NCI-H2029 (cell line): ENCODE measurements around the gene RNF220.

Source experiments
- DNase-seq: peaks from one replicate; lab custom pipeline; 2025; lab: John Stamatoyannopoulos, UW

The RNF220 gene

DNA sequence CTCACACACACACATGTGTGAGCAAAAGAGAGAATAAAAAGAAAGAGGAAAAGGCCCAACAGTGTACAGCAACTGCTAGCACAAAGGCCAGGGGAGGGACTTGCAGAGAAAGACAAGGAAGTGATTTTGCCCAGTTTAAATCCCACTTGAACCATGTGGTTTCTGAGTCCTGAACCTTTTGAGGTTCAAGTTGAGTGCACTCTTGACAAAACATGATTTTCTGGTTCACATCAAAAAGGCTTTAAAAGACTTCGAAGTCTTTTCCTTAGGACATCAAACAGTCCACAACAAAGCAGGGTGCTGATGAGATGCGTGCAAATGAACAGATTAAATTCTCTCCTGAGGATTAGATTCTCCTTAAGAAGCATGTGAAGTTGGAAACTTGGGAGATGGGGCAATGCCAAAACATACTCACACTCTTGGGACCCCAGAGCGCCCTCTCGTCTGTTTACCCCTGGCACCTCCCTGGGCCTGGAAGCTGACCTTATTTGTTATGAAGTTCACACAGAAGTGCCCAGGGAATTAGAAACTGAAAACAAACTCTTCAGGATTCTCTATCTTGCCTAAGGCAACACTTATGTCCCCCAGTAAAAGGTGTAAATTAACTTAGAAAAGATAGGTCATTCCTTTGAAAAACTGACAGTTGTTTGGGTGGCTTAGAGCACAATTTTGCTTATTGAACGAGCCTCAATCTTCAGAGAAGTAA, 31.5 kb downstream of the RNF220 start:
- peak; percentile 70 for DNase-seq

DNA sequence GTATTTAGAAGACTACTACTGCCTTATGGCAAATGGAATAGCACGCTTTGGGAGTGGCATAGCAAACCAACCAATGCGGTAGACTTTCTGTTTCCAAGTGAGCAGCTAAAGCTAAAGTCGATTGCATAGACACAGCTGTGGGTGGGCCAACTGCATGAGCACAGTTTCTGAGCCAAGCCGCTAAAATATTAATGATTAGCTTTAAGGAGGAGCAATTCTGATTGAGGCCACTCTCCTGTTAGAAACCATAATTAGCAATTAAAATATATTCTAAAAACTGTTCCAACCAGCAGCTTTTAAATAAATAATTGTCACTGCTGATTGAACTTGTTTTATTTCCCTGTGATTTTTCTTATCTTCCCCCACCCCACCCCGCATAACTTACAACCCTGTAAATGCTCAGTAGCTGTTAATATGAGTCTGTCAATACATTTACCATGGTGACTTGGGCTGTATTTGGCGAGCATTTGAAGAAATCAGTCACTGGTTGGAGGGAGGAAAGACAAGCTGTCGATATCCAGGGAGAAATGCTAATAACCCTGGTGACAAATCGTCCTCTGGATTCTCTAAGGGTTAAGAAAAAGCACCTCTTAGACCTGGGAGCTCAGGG, 32.2 kb downstream of the RNF220 start:
- no peak for DNase-seq

DNA sequence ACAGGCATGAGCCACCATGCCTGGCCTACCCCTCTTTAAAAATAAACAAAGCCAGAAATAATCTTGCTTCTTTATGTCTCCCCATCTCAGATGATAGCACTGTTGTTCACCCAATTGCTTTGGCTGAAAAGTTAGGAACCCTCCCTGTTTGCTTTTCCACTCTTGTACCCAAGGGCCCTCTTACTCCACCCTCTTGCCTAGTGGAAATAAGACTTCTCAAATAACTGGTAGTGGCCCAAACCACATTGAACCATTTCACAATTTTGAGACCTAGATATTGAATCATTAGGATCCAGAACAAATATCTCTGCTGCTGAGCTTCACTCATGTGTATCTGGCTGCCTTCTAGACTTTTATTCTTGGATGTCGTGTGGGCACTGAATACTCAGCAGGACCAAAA, 37.7 kb downstream of the RNF220 start:
- DNase-seq, result no peak

DNA sequence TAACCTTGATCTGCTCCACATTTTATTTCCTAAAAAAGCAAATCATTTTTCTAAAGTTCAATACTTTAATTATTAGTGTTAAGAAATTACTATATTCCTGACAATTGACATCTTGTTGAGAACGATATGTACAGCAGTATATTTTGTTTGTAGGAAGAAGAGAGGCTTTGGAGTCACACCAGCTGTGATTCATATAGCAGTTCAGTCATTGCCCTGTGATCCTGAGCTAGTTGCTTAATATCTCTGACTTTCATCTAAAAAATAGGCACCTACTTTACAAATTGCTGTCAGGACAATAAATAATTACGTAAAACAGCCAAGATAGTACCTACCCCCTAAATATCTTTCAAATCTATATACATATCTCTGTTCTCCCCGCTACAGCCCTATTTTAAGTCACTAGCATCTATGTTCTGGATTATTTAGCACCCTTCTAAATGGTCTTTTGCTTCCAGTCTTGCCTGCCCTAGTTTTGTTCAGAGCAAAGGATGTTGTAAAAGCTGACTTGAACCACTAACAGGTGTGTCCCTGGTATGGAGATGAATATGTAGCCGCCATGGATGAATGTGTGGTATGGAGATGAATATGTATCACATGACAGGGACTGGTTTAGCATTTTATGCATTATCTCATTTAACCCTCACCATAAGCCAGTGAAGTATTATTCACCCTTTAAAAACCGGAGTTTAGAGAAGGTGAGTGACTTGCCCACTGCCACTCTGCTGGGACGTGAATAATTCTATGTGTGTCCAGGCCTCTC, 42.2 kb downstream of the RNF220 start:
- DNase-seq, result no peak

DNA sequence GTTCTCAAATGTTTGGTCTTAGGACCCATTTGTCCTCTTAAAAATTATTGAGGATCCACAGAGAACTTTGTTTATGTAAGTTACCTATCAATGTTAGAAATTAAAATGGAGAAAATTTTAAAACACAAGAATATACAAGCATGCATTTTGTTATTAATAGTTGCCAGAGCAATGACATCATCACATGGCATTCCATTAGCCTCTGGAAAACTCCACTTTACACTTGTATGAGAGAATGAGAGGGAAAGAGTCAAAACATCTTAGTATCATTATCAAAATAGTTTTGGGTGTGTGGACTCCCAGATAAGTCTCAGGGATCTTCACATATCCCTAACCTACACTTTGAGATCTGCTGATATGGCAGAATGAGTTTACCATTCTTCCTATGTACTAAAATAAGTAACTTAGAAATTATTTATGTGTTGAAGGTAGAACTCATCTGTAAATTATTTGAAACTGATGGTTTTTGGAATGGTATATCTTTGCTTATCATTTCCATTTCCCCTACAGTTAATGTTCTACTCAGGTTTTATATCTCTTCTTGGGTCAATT, 48.8 kb downstream of the RNF220 start:
- DNase-seq, result no peak

DNA sequence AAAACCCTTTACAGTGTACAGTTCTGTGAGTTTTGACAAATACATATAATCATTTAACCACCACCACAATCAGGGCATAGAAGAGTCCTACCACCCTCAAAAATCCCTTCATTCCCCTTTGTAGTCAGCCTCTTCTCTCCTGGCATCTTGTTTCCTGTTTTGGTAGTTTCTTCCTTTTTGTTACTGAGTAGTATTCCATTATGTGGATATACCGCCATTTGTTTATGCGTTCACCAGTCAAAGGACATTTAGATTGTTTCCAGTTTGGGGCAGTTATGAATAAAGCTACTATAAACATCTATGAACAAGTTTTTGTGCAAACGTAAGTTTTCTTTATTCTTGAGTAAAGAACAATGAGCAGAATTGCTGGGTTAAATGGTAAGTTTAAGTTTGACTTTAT, 49.6 kb downstream of the RNF220 start:
- no peak for DNase-seq

DNA sequence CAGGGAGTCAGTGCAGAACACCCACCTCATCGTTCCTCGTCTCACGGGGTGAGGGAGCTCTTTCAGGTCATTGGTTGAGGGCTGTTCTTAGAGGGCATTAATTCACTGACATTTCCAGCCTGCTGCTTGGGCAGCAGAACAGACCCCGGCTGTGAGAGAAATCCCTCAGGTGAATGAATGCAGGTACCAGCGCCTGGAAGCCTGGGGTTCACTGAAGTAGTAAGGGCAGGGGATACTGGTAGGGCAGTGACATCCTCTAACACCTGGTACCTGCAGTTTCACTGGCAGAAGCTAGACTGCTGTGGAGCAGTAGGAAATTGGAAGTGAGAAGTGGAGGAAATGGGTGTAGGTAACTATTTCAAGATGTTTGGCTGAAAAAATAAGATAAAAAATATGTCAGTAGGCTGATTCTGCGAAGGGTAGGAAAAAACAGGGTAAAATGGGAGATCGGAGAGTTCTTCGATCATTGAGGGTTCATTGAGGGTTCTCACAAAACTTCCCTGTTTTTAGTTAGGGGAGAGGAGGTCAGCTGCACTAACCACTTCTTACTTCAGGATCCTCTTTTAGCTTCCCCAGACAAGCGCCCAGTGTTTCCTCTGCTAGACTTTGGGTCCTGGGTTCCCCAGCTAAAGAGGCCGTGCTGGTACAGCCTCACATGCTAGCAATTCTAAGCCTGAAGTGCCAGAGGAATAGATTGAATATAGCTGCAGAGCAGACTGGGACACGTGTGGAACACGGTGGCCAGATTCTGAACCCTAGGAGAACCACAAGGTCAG, 55.2 kb downstream of the RNF220 start:
- no peak for DNase-seq

DNA sequence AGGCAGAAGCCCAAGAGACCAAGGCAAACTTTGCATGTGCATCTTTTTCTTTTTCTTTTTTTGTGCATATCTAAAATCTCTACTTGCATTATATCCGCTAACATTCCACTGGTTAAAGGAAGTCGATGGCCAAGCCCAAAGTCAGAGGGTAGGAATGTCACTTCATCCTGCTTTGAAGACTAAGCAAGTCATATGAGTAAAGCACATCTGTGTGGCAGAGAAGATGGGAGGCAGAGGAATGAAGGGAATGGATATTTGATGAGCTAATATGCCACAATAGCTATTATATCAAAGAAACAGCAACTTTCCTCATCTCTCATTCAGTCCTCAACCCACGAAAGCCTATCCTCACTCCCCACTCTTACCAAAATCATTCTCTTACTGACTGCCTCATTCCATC, 59.3 kb downstream of the RNF220 start:
- no peak for DNase-seq

DNA sequence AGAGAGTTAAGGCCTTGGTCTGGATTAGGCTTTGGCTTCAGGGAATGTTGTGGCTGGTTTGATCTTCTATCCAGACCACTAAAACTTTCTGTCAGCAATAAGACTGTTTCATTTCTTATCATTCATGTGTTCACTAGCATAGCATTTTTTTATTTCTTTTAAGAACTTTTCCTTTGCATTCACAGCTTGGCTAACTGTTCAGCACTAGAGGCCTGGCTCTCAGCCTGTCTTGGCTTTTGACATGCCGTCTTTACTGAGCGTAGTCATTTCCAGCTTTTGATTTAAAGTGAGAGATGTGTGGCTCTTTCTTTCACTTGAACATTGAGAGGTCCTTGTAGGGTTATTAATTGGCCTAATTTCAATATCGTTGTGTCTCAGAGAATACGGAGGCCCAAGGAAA, 62.5 kb downstream of the RNF220 start:
- no peak for DNase-seq

DNA sequence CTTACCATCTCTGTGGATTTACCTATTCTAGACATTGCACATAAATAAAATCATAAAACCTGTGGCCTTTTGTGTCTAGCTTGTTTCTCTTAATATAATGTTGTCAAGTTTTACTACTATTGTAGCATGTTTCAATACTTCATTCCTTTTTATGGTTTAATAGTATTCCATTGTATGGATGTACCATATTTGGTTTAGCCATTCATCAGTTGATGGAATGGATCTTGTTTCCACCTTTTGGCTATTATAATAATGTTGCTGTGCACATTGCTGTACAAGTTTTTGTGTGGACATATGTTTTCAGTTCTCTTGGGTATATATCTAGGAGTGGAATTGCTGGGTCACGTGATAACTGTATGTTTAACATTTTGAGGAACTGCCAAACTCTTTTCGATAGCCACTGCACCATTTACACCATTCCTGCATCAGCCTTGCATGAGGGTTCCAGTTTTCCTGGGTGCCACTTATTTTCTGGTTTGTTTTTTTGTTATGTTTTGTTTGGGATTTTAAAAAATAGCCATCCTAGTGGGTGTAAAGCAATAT, 66.9 kb downstream of the RNF220 start:
- DNase-seq, result no peak

DNA sequence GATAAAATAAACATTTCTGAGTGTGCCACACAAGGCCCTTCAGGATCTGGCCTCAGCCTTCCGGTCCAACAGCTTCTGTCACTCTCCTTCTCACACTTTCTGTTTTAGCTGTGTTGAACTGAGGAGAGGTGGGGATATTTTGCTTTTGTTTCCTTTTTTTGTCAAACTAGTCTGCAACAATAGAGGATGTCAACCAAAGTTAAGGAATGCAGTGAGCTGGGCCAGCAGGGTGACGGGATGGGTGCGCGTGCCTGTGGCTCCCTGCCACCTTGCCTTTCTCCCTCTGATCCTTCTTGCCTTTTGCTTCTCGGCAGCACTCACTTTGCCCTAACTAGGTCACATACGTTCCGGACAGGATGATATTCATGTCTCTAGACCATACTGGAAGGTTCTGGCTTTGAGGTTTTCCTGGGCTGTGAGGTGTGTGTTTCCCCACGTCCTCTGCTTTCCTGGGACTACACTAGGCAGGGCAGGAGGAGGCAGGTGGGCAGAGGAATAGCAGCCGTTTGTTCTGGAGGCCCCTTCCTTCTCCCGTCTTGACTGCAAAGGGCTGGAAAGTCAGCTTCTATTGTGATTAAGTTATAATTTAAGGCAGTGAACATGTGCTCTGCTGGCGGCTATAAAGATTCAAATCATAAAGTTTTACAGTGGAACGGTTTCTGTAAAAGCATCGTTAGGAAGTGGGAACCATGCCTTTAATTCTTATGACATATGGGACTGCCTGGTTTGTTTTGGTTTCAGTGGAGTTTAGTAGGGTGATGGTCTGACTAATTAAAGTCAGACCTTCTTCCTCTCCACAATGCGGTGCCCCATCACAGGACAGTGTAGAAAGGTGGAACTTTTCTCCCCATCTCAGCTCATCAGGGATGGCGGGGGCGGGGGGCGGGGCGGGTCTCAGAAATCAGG, 67.8 kb downstream of the RNF220 start:
- DNase-seq, result no peak

DNA sequence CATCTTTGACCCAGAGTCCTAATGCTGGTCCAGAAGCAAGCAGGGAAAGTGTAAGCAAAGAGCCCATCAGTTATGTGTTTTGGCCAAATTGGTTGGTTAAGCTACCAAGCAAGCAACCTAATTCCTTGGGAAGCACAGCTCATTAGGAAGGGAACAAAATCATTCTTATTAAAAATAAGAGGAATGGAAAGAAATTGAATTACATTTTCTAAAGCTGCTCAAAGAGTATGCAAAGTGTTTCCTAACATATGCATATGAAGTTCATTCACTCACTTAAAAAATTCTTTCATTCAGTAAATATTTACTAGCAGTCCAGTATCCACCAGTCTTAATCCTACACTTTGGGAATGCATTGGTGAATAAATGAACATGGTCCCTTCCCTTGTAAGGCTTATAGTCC, 71.8 kb downstream of the RNF220 start:
- DNase-seq, result no peak

DNA sequence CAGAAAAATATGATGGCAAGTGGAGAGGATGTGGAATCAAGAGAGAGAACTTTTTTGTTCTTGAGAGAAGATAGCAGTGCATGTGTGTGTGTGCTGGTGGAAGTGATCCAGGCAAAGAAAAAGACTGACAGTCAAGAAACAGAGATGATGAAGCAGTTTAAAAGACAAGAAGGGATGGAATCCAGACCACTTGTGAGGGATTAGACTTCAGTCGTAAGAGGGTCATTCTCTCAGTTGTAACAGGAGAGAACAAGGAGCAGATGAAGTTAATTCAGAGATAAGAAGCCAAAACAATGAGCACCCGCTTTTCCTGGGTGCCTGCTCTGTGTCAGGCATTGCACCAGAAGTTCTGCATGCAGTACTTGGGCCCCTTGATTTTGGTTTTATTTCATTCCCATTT, 76.6 kb downstream of the RNF220 start:
- no peak for DNase-seq

DNA sequence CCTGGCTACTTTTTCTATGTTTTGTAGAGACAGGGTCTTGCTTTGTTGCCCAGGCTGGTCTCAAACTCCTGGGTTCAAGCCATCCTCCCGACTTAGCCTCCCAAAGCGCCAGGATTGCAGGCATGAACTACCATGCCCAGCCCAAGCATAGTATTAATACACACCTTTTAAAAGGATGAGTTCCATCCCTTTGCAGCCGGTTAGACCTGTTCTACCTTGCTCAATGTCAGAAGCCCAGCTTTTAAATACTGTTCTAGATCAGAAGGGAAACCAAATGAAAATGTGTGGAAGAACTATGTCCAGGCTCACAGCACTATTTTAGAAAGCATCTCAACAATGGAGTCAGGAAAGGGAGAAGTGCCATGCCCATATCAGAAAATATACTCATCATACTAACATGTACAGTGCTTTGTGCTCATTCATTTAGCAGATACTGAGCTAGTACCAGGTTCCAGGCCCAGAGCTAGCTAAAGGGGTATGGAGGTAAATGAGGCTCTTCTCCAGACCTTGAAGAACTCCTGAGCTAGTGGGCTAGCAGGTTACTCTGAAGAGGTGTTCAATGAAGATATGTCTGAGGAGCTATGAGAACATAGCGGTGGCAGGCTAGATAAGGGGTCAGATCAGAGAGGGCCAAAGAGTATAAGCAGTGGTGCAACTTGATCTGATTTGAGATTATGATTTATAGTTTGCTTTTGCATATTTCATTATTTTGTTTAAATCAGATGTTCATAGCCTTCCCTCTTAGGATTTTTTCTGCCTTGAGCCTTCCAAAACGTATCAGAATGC, 78.2 kb downstream of the RNF220 start:
- DNase-seq, result no peak

DNA sequence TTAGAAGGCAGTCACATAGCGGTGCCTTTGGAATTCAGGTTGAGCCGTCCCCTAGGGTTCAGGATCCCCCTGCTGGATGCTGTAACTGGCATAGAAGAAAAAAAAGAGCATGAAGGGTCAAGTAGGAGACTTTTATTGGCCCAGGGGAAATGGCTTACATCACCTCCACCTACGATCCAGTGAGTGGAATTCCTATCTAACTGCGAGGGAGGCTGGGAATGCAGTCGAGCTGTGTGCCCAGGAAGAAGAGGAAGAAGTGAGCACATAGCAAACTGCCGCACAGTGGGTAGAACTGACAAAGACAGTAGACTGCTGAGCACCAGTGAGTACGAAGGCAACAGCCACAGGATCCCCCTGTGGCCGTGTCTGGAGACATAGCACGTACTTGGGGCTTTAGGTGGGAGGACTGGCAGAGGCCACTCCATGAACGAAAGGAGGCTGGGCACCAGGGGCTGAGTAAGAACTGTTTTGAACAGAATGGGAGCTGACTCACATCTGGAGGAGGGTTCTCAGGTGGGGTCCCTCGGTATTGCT, 79.2 kb downstream of the RNF220 start:
- no peak for DNase-seq

DNA sequence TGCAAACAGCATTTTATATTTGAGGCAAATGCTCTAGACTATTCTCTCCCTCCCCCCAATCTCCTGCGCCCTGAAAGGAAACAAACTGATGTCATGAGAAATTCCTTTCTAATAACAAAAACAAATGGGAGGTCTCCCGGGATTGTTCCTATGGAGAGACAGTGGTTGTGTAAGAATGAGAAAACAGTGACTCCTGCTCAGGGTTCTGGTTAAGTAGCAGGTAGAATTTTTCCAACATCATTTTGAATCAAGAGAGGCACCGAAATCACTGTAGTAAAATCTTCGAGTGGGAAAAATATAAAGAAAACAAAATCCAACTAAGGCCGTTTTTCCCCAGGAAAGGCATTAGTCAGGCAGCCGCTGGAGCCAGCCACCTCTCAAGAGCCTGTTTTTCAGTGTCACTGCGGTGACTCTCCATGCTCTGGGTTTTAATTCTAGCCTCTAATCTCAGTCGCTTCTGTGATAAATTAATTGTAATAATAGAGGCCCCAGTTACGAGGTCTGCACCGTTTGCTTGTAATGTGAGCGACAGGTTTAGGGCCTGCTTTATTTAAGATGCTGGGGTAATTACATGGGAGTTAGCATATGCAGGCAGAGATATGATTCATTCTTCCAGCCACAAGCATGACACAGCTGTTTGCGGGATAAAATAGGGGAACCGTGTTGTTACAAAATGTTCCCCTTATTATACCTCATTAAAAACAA, 80.3 kb downstream of the RNF220 start:
- no peak for DNase-seq

DNA sequence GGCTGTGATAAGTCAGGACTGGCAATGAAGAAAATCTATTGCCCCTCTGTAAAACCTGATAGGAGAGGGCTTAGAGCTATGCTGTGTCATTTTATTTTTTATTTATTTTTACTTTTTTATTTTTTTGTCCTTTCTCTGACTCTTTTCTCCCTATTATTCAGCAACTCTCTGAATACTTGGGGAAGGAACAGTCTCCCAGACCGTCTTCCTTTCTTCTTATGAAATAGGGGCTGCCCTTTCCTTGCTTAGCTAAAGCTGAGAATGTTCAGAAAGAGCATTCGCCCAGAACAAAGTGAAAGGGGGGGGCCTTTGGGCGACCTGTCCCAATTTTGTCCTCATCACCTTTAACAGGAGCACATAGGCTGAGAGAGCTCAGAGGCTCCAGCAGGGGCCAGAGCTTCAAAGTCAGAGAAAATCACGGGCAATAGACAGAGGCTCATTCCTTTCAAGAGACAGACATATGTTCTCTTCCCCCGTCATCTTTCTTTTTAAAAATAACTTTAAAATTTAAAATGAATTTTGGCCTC, 80.9 kb downstream of the RNF220 start:
- no peak for DNase-seq

DNA sequence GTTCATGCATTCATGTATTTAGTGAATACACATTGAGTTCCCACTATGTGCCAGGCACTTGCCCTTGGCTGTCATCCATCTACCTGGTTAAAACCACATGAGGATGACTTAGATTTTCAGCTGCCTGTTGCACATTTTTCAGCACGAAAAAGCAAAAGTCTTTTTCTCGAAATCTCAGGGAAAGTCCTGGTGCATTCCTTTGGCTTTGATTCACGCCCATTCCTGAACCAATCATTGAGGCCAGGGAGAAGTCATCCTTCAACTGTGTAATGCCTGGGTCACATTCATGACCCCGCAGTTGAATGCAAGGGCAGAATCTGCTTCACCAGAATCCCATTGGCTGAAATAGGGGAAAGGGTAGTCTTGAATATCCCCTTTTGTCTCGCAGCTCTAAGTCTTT, 84.4 kb downstream of the RNF220 start:
- DNase-seq, result no peak
